K562 (cell line): ENCODE measurements around the gene KPNA1. TPM values are rescaled to one million over a fixed set of nuclear protein-coding genes. Genes with fewer than 3 reads are reported as not detected.
A peak's percentile ranks its signal among the peaks of the same experiment; 100 is the strongest.

Experiments
- AFF1 ChIP-seq, 2 experiments: fragments of 450-650 bp; IDR thresholded peaks; 2 replicates each; pipeline ENCODE4 v1.6.1; 2018; ENCODE audit warnings: mild to moderate bottlenecking in 2 of 2, low read depth in 1 of 2; ENCODE audit not compliant: partially characterized antibody in 2 of 2
- ASH1L ChIP-seq: fragments of 450-650 bp; IDR thresholded peaks from 2 replicates; pipeline ENCODE4 v1.6.1; 2018; ENCODE audit warnings: borderline replicate concordance, mild to moderate bottlenecking, low read depth; ENCODE audit not compliant: partially characterized antibody
- CHD2 ChIP-seq: IDR thresholded peaks from 2 replicates; pipeline ENCODE4 v1.6.1; 2011; ENCODE audit warnings: low read depth, low read length
- ZBTB7A ChIP-seq: IDR thresholded peaks from 2 replicates; pipeline ENCODE4 v1.6.1; 2011; ENCODE audit warnings: low read depth, mild to moderate bottlenecking, low read length, moderate library complexity, borderline replicate concordance; ENCODE audit not compliant: control insufficient read depth
- ZNF197 ChIP-seq: fragments of 200-800 bp; sonication (Bioruptor generic); IDR thresholded peaks from 2 replicates; pipeline ENCODE4 v1.6.1; 2016; ENCODE audit warnings: low read depth, missing genetic modification characterization, missing compliant biosample characterization
- polyA plus RNA-seq, 8 experiments: library from polyadenylated mRNA; depleted of rRNA in 4 of 8; stranded (reverse) in 5 of 8; unstranded in 3 of 8; fragments of >200 nt; fragmentation: Nextera tagmentation in 2 of 8; fragmentation: Illumina TruSeq in 1 of 8; extraction: Ambion mirVana in 2 of 8; extraction: Trizol in 1 of 8; gene quantifications; 2 replicates each; pipeline versions ENCODE4 v1.2.1 to v1.2.3, GENCODE V29; 2011 to 2014; ENCODE audit warnings: inconsistent platforms in 1 of 8, missing spikeins in 1 of 8
- total RNA-seq, 7 experiments: library from RNA; depleted of rRNA in 6 of 7; stranded (reverse); fragments of >200 nt in 6 of 7; fragmentation: Illumina TruSeq in 2 of 7; extraction: Trizol in 2 of 7; gene quantifications; 2 replicates each; pipeline versions ENCODE4 v1.2.1 to v1.2.3, GENCODE V29; 2011 to 2021; ENCODE audit warnings: low replicate concordance in 1 of 7
- TF ChIP-seq, protein P1 (sequence below): fragments of 450-650 bp; formaldehyde crosslinking; IDR thresholded peaks from 2 replicates; pipeline ENCODE4 v1.4.0; 2022; ENCODE audit warnings: missing genetic modification characterization
- TF ChIP-seq, protein P2 (sequence below): sonication (generic); formaldehyde crosslinking; IDR thresholded peaks from 2 replicates; pipeline ENCODE4 v1.4.0; 2020; ENCODE audit warnings: mild to moderate bottlenecking, missing genetic modification reagents

Gene KPNA1
- total and polyA plus RNA-seq, 9 of the 15 experiments (the other 6 are each of a cell fraction or from before 2014, with no cell fraction given), result 9.3 to 53.8 (median 33.5) TPM

DNA sequence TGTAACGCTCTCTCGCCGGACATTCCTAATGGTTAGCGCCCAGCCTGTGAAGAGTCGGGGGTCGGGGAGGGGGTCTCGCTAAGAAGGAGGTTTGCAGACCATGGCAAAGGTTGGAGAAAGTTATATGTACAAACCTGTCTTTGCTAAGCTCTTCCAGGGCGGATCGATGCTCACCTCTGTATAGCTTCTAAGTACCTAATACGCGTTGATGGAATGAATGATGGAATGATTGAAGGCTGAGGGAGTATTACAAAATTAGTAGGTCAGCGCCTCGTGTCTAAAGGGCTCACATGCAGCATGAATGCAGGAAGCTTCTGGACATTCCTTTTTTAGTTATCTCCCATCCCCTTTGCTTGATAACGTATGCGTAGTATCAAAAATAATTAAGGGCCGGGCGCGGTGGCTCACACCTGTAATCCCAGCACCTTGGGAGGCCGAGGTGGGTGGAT is 305 bp upstream of the KPNA1 start (continued):
- peak in 1 of 2 experiments; percentile 62 for TF ChIP-seq AFF1 (IDR thresholded peaks at IDR 0.05; ENCODE audit: low read depth in 1 of 2, partially characterized antibody in 2 of 2)
- peak; percentile 82; the same call in 1 of the 2 replicates for TF ChIP-seq ZBTB7A
- TF ChIP-seq, protein P1, sequence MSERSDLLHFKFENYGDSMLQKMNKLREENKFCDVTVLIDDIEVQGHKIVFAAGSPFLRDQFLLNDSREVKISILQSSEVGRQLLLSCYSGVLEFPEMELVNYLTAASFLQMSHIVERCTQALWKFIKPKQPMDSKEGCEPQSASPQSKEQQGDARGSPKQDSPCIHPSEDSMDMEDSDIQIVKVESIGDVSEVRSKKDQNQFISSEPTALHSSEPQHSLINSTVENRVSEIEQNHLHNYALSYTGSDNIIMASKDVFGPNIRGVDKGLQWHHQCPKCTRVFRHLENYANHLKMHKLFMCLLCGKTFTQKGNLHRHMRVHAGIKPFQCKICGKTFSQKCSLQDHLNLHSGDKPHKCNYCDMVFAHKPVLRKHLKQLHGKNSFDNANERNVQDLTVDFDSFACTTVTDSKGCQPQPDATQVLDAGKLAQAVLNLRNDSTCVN (CRISPR knock-in tag), result no peak
- TF ChIP-seq CHD2, result no peak
- TF ChIP-seq, protein P2, sequence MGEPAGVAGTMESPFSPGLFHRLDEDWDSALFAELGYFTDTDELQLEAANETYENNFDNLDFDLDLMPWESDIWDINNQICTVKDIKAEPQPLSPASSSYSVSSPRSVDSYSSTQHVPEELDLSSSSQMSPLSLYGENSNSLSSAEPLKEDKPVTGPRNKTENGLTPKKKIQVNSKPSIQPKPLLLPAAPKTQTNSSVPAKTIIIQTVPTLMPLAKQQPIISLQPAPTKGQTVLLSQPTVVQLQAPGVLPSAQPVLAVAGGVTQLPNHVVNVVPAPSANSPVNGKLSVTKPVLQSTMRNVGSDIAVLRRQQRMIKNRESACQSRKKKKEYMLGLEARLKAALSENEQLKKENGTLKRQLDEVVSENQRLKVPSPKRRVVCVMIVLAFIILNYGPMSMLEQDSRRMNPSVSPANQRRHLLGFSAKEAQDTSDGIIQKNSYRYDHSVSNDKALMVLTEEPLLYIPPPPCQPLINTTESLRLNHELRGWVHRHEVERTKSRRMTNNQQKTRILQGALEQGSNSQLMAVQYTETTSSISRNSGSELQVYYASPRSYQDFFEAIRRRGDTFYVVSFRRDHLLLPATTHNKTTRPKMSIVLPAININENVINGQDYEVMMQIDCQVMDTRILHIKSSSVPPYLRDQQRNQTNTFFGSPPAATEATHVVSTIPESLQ (CRISPR knock-in tag), result no peak
- no peak for TF ChIP-seq ASH1L
- TF ChIP-seq ZNF197 (CRISPR knock-in tag), result no peak
